ENCODE measurements around the gene STK32B.

Gene STK32B

GRCh38 chr4:5528031-5528436 lies 476.8 kb downstream of the STK32B start:
- DNase-seq (ENCODE audit: low read depth): no peak

- no peak for DNase-seq (ENCODE audit: low read depth)
These were observed 480.8 kb downstream of the STK32B start for GRCh38 chr4:5532100-5532499.

GRCh38 chr4:5539584-5539983 lies 488.3 kb downstream of the STK32B start:
- no peak for DNase-seq (ENCODE audit: low read depth)

GRCh38 chr4:5541169-5541568 lies 489.9 kb downstream of the STK32B start:
- no peak for DNase-seq (ENCODE audit: low read depth)

GRCh38 chr4:5543681-5544080 lies 492.4 kb downstream of the STK32B start:
- no peak for DNase-seq (ENCODE audit: low read depth)

GRCh38 chr4:5544762-5545161 lies 493.5 kb downstream of the STK32B start:
- no peak for DNase-seq (ENCODE audit: low read depth)

GRCh38 chr4:5545271-5545670 lies 494.0 kb downstream of the STK32B start:
- peak; percentile 5 for DNase-seq (ENCODE audit: low read depth)

GRCh38 chr4:5547651-5548249 lies 496.5 kb downstream of the STK32B start:
- DNase-seq (ENCODE audit: low read depth): no peak

Data from iris pigment epithelial cell (primary cell).